SKM-1 (cell line): ENCODE data around the gene PRKN.

Source experiments
- DNase-seq: peaks from one replicate; lab custom pipeline; 2025; ENCODE audit not compliant: unreplicated experiment; lab: John Stamatoyannopoulos, UW

Gene PRKN

DNA sequence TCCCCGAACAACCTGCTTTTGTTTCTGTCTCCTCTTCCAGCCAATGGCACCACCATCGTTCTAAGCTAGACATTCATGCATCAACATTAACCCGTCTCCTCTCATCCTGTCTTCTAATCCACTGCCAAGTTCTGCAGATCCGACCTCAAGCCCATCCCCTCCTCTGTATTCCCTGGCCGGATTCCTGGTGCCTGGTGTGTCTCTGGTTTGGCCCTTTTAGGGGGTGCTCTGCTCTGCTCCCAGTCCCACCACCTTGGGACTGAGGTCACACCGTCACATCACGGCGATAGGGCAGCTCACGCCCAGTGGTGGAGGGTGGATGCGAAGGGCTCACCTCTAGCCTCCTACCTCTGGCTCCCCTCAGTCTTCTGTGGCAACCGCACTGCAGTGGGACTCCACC is 1351.2 kb downstream of the PRKN start:
- no peak for DNase-seq

DNA sequence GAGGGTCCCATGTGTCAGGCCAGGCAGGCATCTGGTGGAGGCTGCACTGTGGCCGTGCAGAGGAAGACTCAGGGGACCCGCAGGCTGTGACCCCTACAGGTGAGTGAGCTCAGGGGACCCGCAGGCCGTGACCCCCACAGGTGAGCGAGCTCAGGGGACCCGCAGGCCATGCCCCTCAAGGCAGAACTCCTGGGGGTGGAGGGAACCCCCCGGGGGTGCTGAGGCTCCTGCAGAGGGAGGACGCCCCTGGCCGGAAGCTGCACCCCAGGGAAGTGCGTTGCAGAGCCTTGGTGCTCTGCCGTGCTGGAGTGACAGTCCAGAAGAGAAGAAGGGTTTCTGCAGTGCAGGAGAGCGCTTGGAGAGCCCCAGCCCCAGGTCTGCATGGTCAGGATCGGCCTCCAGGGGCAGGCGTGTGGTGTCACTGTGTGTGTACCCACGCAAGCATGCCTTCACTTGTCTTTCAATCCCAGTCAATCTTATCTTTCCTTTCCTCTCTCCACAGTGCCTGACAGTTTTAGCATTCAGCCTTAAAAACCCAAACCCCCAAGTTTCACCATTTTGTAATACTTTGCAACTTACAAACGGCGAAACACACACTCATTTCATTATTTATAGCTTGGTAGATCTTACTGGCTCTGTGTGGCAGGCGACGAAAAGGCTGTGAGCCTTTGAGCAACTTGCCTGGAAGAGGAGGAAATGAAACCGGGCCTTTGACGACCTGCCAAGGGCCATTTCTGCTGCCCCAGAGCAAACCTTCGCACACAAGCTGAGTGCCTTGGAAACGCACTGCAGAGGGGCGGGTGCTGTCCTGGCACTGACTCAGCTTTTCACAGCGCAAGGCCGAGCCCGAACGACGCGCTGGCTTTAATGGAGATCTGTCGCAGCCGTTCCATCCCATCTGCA is 1352.3 kb downstream of the PRKN start:
- peak; percentile 40 for DNase-seq

DNA sequence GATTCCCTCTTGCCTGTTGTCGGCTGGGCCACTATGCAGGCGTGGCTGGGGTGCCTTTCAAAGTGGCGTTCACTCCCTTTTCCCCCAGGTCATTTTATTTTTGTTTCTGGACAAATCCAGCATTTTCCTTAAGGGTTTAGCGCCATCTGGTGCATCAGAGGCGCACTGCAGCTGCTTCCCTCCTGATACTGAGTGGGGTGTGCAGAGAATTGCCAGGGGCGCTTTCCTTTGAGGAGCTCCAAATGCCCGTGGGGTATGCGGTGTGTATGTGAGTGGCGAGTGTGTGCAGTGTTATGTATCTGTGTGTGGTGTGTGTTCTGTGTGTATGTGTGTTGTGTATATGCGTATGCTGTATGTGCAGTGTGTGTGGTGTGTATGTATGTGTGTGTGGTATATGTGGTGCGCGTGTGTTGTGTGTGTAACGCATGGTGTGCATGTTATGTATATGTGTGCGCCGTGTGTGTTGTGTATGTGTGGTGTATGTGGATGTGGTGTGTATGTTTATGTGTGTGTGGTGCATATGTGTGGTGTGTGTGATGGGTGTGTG is 1353.6 kb downstream of the PRKN start:
- DNase-seq: no peak

DNA sequence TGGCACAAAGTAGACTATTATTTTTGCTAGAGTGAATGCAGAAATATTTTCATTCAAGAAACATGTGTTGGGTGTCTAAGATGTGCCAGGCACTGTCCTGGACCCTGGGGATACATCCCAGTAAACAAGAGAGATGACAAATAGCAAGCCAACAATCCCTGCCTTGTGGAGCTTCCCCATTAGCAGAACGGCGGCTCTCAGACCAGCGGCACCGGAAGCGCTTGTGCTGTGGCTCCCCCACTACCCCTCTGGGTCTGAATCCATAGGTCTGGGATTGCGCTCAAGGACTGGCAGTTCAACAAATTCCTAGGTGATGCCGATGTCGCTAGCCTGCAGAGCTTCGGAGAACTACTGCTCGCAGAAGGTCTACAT is 1355.2 kb downstream of the PRKN start:
- no peak for DNase-seq

DNA sequence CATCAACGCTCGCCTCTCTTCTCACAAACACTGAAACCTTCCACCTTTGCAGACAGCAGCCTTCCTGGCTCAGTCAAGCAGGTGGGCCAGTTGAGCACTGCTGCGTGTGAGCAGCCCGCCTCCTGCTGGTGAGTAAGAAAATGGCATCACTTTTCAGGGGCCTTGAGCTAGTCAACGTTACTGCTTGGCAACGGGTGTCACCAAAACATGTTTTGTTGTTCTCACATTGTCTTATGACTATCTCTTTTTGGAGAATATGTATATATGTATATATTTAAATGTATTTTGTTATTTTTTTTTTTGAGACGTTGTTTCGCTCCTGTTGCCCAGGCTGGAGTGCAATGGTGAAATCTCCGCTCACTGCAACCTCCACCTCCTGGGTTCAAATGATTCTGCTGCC is 1356.7 kb downstream of the PRKN start:
- DNase-seq: peak; percentile 39

DNA sequence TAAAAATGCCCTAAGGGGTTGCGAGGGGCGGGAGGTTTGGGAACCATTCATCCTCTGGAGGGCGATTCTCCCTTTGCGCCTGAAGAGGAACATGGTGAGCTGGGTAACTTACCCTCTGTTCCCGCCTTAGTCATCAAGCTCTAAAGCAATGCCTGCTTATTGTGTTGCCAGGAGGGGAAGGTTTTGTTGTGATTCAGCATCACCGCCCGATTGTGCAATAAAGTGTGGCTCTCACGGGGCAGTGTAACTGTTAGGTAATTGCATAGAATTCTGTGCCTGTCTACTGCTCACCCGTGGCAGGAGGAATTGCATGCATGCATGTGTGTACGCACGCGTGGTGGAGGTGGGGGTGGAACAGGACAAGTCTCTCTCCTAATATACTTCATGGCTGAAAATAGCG is 1358.2 kb downstream of the PRKN start:
- DNase-seq: peak; percentile 92

DNA sequence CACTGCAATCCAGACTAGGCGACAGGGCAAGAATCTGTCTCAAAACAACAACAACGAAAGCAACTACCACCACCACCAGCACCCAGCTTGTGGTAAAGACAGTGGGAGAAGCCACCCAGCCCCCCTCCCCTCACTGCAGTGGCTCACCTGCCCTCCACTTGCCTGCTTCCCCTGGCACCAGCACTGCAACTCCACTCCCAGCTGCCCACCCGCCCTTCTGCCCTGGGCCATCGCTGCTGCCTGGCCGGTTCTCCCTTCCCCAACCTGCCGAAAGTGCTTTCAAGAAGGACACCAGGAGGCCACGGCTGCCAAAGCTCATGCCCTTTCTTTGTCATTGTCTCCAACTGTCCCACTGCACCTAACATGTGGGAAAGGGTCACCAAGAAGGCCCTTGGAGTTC is 1359.1 kb downstream of the PRKN start:
- DNase-seq: no peak

DNA sequence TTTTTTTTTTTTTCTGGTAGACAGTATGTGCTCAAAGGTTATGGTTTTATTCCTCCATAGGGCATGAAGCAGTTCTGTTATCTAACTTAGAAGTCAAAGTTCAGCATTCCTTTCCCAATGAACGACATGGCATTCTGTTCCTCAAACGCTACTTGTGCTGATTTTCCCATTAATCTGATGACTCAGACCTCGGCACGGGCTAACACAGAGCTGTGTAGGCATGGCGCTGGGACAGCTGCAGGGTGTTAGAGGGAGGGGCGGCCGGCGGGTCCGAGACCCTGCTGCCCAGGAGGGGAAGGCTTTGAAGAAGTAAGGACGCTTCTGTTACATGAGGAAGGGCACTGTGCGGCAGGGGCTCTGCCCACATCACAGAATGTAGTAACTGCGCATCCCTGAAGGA is 1360.1 kb downstream of the PRKN start:
- DNase-seq: no peak

DNA sequence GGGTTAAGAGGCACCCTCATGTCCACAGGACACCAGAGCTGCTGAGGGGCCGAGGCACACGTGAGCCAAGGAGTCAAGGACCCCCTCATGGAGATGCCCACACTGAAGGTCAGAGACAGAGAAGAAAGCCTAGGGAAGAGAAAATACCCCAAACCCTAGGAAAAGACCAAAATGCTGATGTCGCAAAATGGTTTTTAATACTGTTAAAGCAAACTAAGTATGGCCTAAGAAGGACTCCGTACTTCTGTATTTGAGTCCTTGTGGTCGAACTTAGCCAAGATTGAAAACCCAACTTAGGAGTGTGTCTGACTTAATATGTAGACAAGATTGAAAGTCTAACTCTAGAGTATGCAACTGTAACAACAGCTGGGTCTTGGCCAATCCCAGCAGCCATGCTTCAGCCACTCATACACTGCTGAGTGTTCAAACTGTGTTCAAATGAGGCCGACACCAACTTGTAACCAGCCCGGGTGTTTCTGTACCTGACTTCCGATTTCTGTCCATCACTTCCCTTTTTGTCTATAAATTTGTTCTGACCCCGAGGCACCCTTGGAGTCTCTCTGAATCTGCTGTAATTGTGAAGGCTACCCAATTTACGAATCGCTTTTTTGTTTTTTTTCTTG is 1361.2 kb downstream of the PRKN start:
- no peak for DNase-seq

DNA sequence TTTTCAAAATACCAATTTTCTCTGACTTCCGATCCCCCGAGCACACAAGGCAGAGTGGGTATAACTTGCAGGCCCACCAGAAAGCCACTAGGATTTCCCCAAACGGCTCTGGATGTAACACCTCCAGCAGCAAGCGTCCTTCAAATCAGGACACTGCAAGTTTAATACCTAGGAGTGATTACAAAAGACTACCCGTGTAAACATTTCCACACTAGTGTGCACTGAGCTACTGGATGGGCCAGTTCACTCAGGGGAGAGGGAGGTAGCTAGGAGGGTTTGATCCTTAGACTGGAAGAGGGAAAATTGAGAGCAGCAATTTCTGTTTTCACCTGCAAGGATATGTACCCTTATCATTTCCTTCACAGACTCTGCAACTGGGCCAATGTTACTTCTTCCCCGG is 1361.9 kb downstream of the PRKN start:
- no peak for DNase-seq

DNA sequence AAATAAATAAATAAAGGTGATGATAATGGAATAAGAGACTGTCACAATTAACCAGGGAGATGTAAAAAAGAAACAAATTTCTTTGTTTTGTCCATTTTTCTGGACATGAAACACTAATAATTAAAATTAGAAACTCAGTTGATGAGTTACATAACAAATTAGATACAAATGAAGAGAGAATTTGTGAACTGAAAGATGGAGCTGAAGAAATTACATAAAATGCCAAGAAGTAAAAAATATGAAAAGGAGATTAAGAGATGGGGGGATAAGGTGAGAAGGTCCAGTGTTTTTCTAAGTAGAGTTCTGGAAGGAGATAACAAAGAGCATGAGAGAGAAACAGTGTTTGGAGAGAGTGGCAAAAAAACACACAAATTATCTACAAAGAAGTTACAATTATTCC is 1364.3 kb downstream of the PRKN start:
- DNase-seq: no peak

DNA sequence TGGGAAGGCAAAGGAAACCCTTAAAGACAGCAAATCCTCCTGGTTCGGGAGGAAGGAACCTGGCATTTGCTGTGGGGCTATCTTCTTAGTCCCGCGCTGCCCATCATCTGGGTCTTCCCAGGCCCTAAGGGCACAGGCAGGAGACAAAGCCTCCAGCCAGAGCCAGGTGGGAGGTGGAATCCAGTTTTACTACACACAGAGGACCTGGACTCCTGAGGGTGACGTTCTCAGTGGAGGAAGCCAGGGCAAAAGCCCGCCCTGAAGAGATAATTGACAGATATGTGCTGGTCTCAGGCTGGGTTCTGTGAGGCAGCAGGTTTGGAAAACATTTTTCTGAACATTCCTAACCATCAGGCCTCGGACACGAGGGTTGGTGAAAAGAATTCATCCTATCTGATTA is 1365.3 kb downstream of the PRKN start:
- DNase-seq: no peak

DNA sequence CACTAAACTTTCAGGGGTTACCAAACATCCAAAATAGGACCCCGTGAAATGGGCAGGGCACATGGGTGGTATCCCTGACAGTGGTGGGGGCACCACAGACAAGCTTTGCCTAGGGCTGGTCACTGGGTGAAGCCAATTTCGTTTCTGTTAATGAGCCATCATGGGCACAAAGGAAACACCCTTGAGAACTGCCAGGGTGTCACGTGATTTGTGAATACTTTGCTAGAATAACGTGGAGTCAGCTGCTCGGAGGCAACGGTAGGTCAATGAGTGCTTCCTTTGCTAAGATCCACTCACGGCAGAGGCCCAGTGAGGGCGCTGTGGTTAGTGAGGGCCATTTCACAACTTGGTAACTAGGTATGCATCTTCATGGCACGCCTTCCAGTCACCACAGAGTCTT is 1366.0 kb downstream of the PRKN start:
- no peak for DNase-seq

DNA sequence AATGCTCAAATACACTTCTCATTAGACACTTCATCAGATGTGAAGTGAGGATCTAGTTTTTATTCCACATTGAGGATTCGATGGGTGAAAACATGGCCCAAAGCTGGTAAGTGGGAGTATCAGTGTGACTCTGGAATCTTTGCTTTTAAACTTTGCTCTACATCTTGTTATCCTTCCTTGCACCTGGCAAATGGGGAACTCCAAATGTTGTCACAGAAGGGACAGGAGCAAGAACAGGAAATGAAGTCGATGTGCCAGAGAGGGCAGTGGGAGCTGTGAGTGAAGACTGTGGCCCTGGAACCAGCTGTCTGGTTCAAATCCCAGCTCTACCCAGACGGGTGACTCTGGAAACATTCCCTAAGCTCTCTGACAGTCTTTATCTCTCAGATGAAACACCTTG is 1367.0 kb downstream of the PRKN start:
- no peak for DNase-seq

DNA sequence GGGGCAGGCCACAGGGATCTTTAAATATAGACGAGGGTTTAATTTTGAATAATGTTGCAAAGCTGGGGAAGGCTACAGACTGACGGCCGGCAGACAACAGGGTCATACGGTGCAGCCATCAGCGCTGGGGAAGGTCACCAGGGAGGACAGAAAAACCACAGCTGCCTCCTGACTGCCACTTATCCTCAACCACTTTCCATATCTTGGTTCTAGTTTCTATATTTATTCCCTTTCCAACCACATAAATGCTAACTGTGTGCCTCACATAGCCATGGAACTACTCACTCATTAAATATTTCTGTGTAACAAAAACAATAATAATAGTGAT is 1368.0 kb downstream of the PRKN start:
- no peak for DNase-seq

DNA sequence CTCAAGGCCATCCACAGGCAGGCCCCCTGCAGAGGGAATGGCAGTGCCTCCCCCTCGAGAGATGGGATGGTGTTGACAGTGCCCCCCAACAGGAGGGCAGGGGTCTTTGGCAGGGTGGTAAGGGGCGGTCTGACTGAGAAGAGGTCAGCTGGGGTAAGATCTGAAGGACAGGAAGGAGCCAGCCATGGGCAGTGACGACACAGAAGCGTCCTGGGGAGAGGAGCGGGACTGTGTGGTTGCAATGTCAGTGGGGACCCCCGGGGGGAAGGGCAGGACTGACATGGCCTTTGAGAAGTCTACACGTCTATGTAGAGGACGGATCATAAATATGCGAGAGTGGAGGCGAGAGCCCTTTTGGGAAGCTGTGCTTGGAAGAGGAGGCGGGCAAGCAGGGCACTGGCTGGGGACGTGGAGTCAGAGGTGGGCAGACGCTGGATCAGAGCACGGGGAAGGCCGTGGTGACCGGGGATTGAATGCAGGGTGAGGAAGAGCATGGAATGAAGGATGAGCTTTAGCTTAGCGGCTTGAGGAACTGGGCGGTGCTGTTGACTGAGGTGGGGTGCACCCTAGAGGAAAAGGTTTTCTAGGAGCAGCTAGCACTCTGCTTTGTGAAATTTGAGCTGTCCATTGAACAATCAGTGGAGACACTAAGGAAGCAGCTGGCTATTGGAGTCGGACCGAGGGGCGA is 1371.3 kb downstream of the PRKN start:
- DNase-seq: no peak

DNA sequence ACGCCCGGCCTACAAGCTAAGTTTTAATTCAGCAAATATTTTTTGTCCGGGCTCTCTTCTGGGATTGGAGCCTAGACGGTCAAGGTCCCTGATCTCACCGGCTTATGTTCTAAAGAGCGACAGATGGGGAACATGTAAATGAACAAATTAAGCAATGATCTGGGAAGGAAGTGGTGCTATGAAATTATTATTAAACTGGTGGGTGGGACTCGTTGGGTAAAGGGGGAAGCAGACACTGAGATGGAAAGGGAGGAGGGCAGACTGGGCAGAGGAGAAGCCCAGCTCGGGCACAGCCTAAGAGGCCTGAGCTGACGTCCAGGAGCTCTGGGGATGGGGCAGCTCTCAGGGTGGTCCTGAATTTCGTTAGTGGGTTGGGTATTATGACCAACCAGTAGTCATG is 1371.9 kb downstream of the PRKN start:
- DNase-seq: no peak

DNA sequence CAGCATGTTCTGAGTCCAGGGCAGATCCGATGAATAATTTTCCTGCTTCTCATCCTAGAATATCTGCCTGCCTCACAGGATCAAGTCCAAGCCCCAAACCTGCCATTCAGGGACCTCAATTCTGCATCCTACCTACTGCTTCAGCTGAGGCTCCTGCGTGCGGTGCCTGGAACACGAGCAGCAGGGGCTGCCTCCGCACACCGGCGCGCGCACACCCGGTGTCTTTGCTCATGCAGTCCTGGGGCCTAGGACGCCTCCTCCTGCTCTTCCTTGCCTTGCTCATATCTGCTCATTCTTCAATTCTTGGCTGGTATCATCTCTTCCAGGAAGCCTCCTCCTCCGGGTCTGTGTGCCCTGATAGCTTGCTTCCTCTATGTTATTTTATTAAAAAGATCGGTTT is 1372.6 kb downstream of the PRKN start:
- DNase-seq: no peak

DNA sequence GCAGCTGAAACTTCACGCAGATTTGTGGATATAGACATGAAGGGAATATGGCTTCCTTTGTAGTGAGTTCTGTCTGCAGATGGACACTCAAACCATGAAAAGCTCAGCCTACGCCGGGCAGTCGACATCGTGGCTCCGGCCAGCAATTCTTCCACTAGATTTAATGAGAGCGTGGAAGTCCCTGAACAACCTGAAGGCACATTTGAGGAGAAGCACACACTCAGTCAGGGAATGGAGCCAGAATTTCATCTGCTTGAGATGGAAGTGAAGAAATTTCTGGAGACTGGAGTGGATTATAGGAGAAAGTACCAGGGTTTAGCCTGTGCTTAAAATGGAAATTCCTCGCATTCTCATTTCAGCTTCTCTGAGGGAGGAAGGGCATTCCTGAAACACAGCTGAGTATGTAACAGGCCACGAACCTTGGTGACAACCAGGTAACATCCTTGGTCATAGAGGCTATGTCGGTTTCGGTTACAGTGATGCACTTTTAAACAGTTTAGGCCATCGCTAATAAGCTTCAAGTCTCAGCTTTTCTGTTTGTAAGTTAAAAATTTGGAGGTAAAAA is 1373.2 kb downstream of the PRKN start:
- DNase-seq: no peak

DNA sequence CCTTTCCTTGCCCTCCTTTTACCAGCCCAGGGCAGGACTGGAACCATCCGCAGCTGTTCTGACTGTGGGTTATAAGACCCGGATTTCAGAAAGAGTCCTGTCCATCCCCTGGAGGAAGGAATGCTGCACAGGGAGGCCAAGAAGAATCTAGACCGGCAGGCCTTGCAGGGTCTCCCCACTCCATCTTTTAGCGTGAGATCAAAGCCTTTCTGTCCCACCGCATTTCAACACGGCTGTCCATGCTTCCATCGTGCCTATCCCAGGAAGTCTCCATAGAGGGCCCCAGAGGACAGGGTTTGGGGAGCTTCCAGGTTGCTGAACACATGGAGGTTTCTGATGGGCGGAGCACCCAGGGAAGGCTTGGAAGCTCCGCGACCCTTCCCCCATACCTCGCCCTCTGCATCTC is 1374.4 kb downstream of the PRKN start:
- no peak for DNase-seq

DNA sequence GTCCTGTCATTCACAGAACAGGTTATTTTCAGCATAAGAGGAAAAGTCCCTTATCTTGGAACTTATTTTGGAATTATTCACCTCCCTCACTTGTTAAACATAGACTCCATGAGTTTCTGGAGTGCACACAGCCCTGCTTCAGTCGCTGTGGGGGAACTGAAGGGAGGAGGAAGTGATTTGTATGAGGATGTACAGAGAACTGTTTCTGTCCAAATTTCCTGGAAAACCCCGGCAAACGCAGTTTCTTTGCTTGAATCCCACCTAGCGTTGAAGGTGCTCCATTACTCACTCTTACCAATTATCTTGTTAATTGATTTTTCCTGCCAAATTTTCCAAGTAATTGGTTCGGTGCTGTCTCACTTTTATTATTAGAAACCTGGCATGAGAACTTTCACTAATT is 1375.7 kb downstream of the PRKN start:
- no peak for DNase-seq

DNA sequence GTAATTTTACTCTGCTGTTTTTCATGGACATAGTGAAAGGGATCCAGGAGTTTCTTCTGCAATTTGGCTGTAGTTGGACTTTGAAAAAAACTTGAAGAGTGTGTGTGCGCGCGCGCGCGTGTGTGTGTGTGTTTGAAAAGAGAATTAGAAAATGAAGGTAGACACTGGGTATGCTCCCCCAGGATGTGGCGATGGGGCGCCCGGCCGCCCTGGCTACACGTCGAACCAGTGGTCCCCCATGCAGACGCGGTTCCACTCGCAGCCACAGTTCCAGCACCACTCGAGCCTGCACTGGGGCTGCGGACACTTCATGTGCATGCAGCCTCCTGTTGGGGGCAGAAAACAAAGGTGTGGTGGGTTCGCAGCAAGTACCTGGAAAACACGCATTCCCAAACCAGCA is 1377.7 kb downstream of the PRKN start:
- no peak for DNase-seq
